ENCODE data around the gene DBNL. TPM values are rescaled to one million over a fixed set of nuclear protein-coding genes. Genes with fewer than 3 reads are reported as not detected.

DBNL gene
- total RNA-seq, 1 donor from 2014 or later = 85.0 TPM

DNA sequence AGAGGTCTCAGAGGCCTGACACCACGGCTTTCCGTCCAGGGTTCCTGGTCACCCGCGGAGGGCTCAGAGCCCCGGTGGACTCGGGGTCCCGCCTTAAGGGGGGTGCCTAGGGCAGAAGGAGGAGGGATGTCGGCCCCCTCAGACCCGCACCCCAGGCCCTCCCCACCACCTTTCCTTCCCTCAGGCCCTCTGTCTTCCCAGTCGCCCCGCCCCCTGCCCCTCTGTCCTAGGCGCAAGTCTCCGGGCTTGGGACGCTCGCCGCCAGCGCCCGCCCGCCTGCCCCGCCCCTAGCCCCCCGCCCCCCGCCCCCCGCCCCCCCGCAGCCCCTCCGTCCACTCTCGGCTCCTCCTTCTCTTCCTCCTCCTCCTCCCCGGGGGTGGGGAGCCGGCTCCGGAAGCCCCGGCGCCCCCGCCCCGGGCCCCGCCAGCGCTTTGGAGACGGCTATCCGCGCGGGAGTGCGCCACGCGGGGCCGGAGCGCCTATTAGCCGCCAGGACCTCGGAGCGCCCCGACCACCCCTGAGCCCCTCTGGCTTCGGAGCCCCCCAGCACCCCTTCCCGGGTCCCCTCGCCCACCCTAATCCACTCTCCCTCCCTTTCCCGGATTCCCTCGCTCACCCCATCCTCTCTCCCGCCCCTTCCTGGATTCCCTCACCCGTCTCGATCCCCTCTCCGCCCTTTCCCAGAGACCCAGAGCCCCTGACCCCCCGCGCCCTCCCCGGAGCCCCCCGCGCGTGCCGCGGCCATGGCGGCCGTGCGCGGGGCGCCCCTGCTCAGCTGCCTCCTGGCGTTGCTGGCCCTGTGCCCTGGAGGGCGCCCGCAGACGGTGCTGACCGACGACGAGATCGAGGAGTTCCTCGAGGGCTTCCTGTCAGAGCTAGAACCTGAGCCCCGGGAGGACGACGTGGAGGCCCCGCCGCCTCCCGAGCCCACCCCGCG, 59.7 kb downstream of the DBNL start, which contains the start of gene AEBP1:
TSS of gene AEBP1 (plus strand) at position 423 of the 937 bp plus-strand sequence. CDS start at position 744, 321 bp downstream.
- Mint-ChIP-seq H3K27ac (ENCODE audit: unreplicated experiment) (peak within 1 kb of the TSS; percentile 78), H3K27me3 (ENCODE audit: low read depth, unreplicated experiment) (no peaks in the 10 kb centered on the region), H3K36me3 (ENCODE audit: low read depth, unreplicated experiment) (peaks cover 6% of the 10 kb centered on the region), H3K4me1 (ENCODE audit: low read depth, unreplicated experiment) (peaks cover 34% of the 10 kb centered on the region), H3K9me3 (ENCODE audit: unreplicated experiment) (no peaks in the 10 kb centered on the region), H3K4me3 (ENCODE audit: unreplicated experiment) (peak within 1 kb of the TSS; percentile 85)
- no peaks in the 10 kb centered on the region for H3K36me3 ChIP-seq (ENCODE audit: insufficient read depth, low read length)
- TF ChIP-seq EZH2 (IDR thresholded peaks at IDR 0.05; ENCODE audit: insufficient read depth, low read length) = no peak
- TF ChIP-seq, protein P1, sequence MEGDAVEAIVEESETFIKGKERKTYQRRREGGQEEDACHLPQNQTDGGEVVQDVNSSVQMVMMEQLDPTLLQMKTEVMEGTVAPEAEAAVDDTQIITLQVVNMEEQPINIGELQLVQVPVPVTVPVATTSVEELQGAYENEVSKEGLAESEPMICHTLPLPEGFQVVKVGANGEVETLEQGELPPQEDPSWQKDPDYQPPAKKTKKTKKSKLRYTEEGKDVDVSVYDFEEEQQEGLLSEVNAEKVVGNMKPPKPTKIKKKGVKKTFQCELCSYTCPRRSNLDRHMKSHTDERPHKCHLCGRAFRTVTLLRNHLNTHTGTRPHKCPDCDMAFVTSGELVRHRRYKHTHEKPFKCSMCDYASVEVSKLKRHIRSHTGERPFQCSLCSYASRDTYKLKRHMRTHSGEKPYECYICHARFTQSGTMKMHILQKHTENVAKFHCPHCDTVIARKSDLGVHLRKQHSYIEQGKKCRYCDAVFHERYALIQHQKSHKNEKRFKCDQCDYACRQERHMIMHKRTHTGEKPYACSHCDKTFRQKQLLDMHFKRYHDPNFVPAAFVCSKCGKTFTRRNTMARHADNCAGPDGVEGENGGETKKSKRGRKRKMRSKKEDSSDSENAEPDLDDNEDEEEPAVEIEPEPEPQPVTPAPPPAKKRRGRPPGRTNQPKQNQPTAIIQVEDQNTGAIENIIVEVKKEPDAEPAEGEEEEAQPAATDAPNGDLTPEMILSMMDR (IDR thresholded peaks at IDR 0.05; ENCODE audit: insufficient read depth, low read depth, low read length) = no peak
- H3K27me3 ChIP-seq (ENCODE audit: insufficient read depth, low read length) = no peaks in the 10 kb centered on the region
- H3K27ac ChIP-seq (ENCODE audit: low read depth, low read length) = peak within 1 kb of the TSS; percentile 36
- peak within 1 kb of the TSS; percentile 75 for H3K9ac ChIP-seq (ENCODE audit: low read length)
- H3K4me3 ChIP-seq (ENCODE audit: insufficient read depth, low read depth, low read length) = peak within 1 kb of the TSS; percentile 70
- H4K20me1 ChIP-seq (ENCODE audit: insufficient read depth, low read length) = peaks cover 28% of the 10 kb centered on the region
- peak within 1 kb of the TSS; percentile 89 for H3K4me2 ChIP-seq (ENCODE audit: low read length)
- H3K79me2 ChIP-seq (ENCODE audit: insufficient read depth, low read length) = peaks cover 15% of the 10 kb centered on the region
- H2AFZ ChIP-seq (ENCODE audit: low read depth, low read length) = peak within 1 kb of the TSS; percentile 51
- H3K9me3 ChIP-seq (ENCODE audit: insufficient read depth, low read depth, low read length) = no peaks in the 10 kb centered on the region
- peak; percentile 27 for DNase-seq (ENCODE audit: low read depth)
- no peak for FAIRE-seq
- H3K4me1 ChIP-seq (ENCODE audit: insufficient read depth, low read length) = peaks cover 29% of the 10 kb centered on the region

DNA sequence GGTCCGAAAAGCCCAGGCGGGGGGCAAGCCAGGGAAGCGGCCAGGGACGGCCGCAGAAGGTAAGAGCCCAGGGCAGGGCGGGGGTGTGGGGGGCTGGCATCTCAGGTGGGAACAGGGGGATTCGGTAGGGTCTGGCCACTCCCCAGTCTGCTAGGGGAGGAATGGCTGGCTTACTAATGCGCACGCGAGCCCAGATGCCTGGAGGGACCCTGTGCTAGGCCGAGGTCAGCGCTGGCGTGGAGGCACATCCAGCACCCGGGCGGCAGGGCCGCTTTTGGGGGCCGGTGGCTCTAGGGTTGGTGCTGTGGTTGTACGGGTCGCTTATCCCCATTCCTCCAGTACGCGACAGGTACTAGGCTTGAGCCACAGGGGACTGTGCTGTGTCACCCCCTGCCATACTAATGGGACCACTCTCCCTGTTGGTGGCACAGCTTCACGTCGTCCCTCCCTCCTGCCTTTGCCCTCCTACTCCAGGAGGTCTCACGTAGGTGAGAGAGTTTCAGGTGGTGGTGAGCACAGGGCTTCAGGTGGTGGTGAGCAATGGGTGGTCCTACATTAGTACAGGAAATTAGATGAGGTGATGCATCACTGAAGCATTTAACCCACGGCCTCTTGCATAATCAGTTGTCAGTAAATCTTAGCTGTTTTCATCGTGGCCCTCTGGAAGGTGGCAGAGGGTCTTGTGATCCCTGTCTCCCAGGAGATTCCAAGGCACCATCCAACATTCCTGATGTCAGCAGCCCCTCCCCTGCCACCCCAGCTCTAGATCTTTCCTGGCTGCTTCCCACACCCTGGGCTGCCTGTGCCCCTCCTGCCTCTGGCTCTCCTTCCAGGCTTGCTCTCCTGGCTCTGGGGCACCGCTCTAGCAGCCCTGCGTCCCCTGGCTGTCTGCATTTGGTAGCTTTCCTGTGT, 60.6 kb downstream of the DBNL start:
- Mint-ChIP-seq H3K36me3 (ENCODE audit: low read depth, unreplicated experiment) (peaks cover 10% of the 10 kb centered on the region), H3K4me3 (ENCODE audit: unreplicated experiment) (peak overlapping the region; percentile 85), H3K9me3 (ENCODE audit: unreplicated experiment) (no peaks in the 10 kb centered on the region), H3K4me1 (ENCODE audit: low read depth, unreplicated experiment) (peaks cover 30% of the 10 kb centered on the region), H3K27me3 (ENCODE audit: low read depth, unreplicated experiment) (no peaks in the 10 kb centered on the region), H3K27ac (ENCODE audit: unreplicated experiment) (peak overlapping the region; percentile 78)
- H3K79me2 ChIP-seq (ENCODE audit: insufficient read depth, low read length) = peaks cover 15% of the 10 kb centered on the region
- no peak for TF ChIP-seq EZH2 (IDR thresholded peaks at IDR 0.05; ENCODE audit: insufficient read depth, low read length)
- H3K27ac ChIP-seq (ENCODE audit: low read depth, low read length) = peak overlapping the region; percentile 36
- peak; percentile 54 for FAIRE-seq
- H3K27me3 ChIP-seq (ENCODE audit: insufficient read depth, low read length) = no peaks in the 10 kb centered on the region
- H4K20me1 ChIP-seq (ENCODE audit: insufficient read depth, low read length) = peaks cover 37% of the 10 kb centered on the region
- H3K9ac ChIP-seq (ENCODE audit: low read length) = peak overlapping the region; percentile 75
- H3K9me3 ChIP-seq (ENCODE audit: insufficient read depth, low read depth, low read length) = no peaks in the 10 kb centered on the region
- peak; percentile 51 for DNase-seq (ENCODE audit: low read depth)
- peaks cover 29% of the 10 kb centered on the region for H3K4me1 ChIP-seq (ENCODE audit: insufficient read depth, low read length)
- H3K36me3 ChIP-seq (ENCODE audit: insufficient read depth, low read length) = no peaks in the 10 kb centered on the region
- peak overlapping the region; percentile 89 for H3K4me2 ChIP-seq (ENCODE audit: low read length)
- peak overlapping the region; percentile 70 for H3K4me3 ChIP-seq (ENCODE audit: insufficient read depth, low read depth, low read length)
- H2AFZ ChIP-seq (ENCODE audit: low read depth, low read length) = peak overlapping the region; percentile 51

DNA sequence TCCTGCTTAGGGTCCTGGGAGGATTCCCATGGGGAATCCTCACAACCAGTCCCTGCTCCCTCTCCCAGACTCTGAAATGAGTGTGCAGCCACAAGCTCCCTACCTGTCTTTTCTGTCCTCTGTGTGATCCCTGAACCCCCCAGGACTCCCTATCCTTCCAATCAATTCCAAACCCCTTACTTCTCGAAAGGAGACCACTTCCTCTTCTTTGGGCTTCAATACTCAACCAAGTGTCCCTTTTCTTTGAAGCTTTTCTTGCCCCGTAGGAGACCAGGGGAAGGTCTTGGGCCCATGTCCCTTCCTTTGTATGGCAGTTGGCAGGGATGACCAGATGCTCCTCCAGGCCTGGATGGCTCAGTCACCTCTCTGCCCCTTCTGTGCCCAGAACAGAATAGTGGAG, 61.3 kb downstream of the DBNL start:
- H4K20me1 ChIP-seq (ENCODE audit: insufficient read depth, low read length) = peaks cover 39% of the 10 kb centered on the region
- H3K27ac ChIP-seq (ENCODE audit: low read depth, low read length) = no peak overlapping the region
- H3K27me3 Mint-ChIP-seq (ENCODE audit: low read depth, unreplicated experiment) = no peaks in the 10 kb centered on the region
- no peak overlapping the region for H2AFZ ChIP-seq (ENCODE audit: low read depth, low read length)
- H3K27ac Mint-ChIP-seq (ENCODE audit: unreplicated experiment) = peak overlapping the region; percentile 78
- H3K27me3 ChIP-seq (ENCODE audit: insufficient read depth, low read length) = no peaks in the 10 kb centered on the region
- peak overlapping the region; percentile 85 for H3K4me3 Mint-ChIP-seq (ENCODE audit: unreplicated experiment)
- H3K4me3 ChIP-seq (ENCODE audit: insufficient read depth, low read depth, low read length) = peak overlapping the region; percentile 70
- H3K4me1 Mint-ChIP-seq (ENCODE audit: low read depth, unreplicated experiment) = peaks cover 24% of the 10 kb centered on the region
- H3K4me2 ChIP-seq (ENCODE audit: low read length) = peak overlapping the region; percentile 89
- peaks cover 22% of the 10 kb centered on the region for H3K4me1 ChIP-seq (ENCODE audit: insufficient read depth, low read length)
- H3K79me2 ChIP-seq (ENCODE audit: insufficient read depth, low read length) = peaks cover 15% of the 10 kb centered on the region
- no peaks in the 10 kb centered on the region for H3K9me3 Mint-ChIP-seq (ENCODE audit: unreplicated experiment)
- peaks cover 13% of the 10 kb centered on the region for H3K36me3 Mint-ChIP-seq (ENCODE audit: low read depth, unreplicated experiment)
- DNase-seq (ENCODE audit: low read depth) (no peak), FAIRE-seq (no peak)
- H3K9ac ChIP-seq (ENCODE audit: low read length) = peak overlapping the region; percentile 75
- H3K9me3 ChIP-seq (ENCODE audit: insufficient read depth, low read depth, low read length) = no peaks in the 10 kb centered on the region
- no peaks in the 10 kb centered on the region for H3K36me3 ChIP-seq (ENCODE audit: insufficient read depth, low read length)
- TF ChIP-seq, protein P1 (IDR thresholded peaks at IDR 0.05; ENCODE audit: insufficient read depth, low read depth, low read length) = no peak
- TF ChIP-seq EZH2 (IDR thresholded peaks at IDR 0.05; ENCODE audit: insufficient read depth, low read length) = no peak

All from astrocyte (in vitro differentiated cells and primary cell).